Vagina (tissue), 2 donors: ENCODE results near the gene MACROD2.

ENCODE experiments used
- POLR2A ChIP-seq, 2 donors: fragments of 450-650 bp; IDR thresholded peaks; one replicate each; pipeline ENCODE4 v1.6.1; 2017; ENCODE audit warnings: antibody characterized with exemption in 2 of 2, mild to moderate bottlenecking in 2 of 2, moderate library complexity in 2 of 2
- POLR2AphosphoS5 ChIP-seq, 2 donors: sonication (generic); formaldehyde crosslinking; IDR thresholded peaks; one replicate each; pipeline ENCODE4 v1.9.0; 2017; ENCODE audit warnings: antibody characterized with exemption in 2 of 2, mild to moderate bottlenecking in 2 of 2, low read depth in 1 of 2; ENCODE audit not compliant: insufficient read depth in 1 of 2
- TF ChIP-seq, protein P1 (sequence below), 3 experiments: fragments of 450-650 bp in 2 of 3; fragments of 200-600 bp in 1 of 3; sonication (generic) in 1 of 3; IDR thresholded peaks; one replicate each; pipeline ENCODE4 v1.5.1; 2017 to 2019; ENCODE audit warnings: antibody characterized with exemption in 3 of 3, mild to moderate bottlenecking in 2 of 3, moderate library complexity in 2 of 3

DNA sequence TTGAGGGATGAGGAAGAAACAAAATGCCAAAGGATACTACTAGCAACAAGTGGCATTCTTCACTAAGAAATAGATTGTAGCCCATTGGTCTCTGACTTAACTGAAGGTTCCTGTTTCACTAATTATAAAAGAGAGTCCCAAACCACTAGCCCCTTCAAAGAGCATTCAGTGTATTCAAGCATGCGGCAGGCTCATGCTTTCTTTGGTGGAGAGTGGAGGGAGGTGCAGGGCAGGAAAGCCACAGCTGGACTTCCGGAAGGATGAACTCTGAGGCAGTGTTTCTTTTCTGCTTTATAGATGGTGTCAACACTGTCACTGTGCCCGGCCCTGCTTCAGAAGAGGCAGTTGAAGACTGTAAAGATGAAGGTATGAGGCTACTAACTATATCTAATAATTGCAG, 1941.9 kb downstream of the MACROD2 start:
- TF ChIP-seq, protein P1, sequence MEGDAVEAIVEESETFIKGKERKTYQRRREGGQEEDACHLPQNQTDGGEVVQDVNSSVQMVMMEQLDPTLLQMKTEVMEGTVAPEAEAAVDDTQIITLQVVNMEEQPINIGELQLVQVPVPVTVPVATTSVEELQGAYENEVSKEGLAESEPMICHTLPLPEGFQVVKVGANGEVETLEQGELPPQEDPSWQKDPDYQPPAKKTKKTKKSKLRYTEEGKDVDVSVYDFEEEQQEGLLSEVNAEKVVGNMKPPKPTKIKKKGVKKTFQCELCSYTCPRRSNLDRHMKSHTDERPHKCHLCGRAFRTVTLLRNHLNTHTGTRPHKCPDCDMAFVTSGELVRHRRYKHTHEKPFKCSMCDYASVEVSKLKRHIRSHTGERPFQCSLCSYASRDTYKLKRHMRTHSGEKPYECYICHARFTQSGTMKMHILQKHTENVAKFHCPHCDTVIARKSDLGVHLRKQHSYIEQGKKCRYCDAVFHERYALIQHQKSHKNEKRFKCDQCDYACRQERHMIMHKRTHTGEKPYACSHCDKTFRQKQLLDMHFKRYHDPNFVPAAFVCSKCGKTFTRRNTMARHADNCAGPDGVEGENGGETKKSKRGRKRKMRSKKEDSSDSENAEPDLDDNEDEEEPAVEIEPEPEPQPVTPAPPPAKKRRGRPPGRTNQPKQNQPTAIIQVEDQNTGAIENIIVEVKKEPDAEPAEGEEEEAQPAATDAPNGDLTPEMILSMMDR (IDR thresholded peaks at IDR 0.05): no peak
- no peak for TF ChIP-seq POLR2A (IDR thresholded peaks at IDR 0.05)
- TF ChIP-seq POLR2AphosphoS5 (IDR thresholded peaks at IDR 0.05; ENCODE audit: insufficient read depth in 1 of 2, low read depth in 1 of 2): no peak
